Measurements from ENCODE around the gene PRPF39.

Gene PRPF39

GRCh38 chr14:45082420-45082819 is 1.5 kb upstream of the PRPF39 start:
- H3K27me3 ChIP-seq (ENCODE audit: insufficient read depth, low read length), result no peaks in the 10 kb centered on the region
- no peaks in the 10 kb centered on the region for H3K9me3 ChIP-seq (ENCODE audit: insufficient read depth, low read depth, low read length)
- H3K27ac ChIP-seq (ENCODE audit: low read length), result no peak overlapping the region
- no peaks in the 10 kb centered on the region for H3K36me3 ChIP-seq (ENCODE audit: insufficient read depth, low read depth, low read length)
- peaks cover 9% of the 10 kb centered on the region; the same call in 1 of the 2 replicates for H3K4me1 ChIP-seq (ENCODE audit: insufficient read depth, low read length)
- H3K4me3 ChIP-seq (ENCODE audit: low read length), result no peak overlapping the region
- no peak overlapping the region for H3K9ac ChIP-seq (ENCODE audit: low read depth, low read length)

- Histone ChIP-seq H3K4me3 (ENCODE audit: low read length) (peak overlapping the region; percentile 86), H3K9me3 (ENCODE audit: insufficient read depth, low read depth, low read length) (no peaks in the 10 kb centered on the region), H3K36me3 (ENCODE audit: insufficient read depth, low read depth, low read length) (0 out of 2 replicates have a peak, but pooled peaks cover 2% of the 10 kb centered on the region), H3K4me1 (ENCODE audit: insufficient read depth, low read length) (peaks cover 12% of the 10 kb centered on the region; the same call in 1 of the 2 replicates), H3K27me3 (ENCODE audit: insufficient read depth, low read length) (no peaks in the 10 kb centered on the region), H3K27ac (ENCODE audit: low read length) (no peak overlapping the region), H3K9ac (ENCODE audit: low read depth, low read length) (peak overlapping the region; percentile 76; the same call in 1 of the 2 replicates)
Observed at GRCh38 chr14:45083617-45083975, 320 bp upstream of the PRPF39 start.

GRCh38 chr14:45084946-45085346 is 1.0 kb downstream of the PRPF39 start:
- Histone ChIP-seq H3K36me3 (ENCODE audit: insufficient read depth, low read depth, low read length) (0 out of 2 replicates have a peak, but pooled peaks cover 6% of the 10 kb centered on the region), H3K27me3 (ENCODE audit: insufficient read depth, low read length) (no peaks in the 10 kb centered on the region), H3K9ac (ENCODE audit: low read depth, low read length) (peak overlapping the region; percentile 93), H3K4me3 (ENCODE audit: low read length) (peak overlapping the region; percentile 86), H3K4me1 (ENCODE audit: insufficient read depth, low read length) (peaks cover 12% of the 10 kb centered on the region; the same call in 1 of the 2 replicates), H3K27ac (ENCODE audit: low read length) (no peak overlapping the region), H3K9me3 (ENCODE audit: insufficient read depth, low read depth, low read length) (no peaks in the 10 kb centered on the region)

- H3K27ac ChIP-seq (ENCODE audit: low read length), result no peak overlapping the region
- H3K27me3 ChIP-seq (ENCODE audit: insufficient read depth, low read length), result no peaks in the 10 kb centered on the region
- H3K36me3 ChIP-seq (ENCODE audit: insufficient read depth, low read depth, low read length), result peaks cover 6% of the 10 kb centered on the region; the same call in 1 of the 2 replicates
- H3K4me3 ChIP-seq (ENCODE audit: low read length), result no peak overlapping the region
- peaks cover 8% of the 10 kb centered on the region; the same call in 1 of the 2 replicates for H3K4me1 ChIP-seq (ENCODE audit: insufficient read depth, low read length)
- no peaks in the 10 kb centered on the region for H3K9me3 ChIP-seq (ENCODE audit: insufficient read depth, low read depth, low read length)
- no peak overlapping the region for H3K9ac ChIP-seq (ENCODE audit: low read depth, low read length)
Observed at GRCh38 chr14:45089813-45090212, 5.9 kb downstream of the PRPF39 start.

GRCh38 chr14:45091710-45092109 is 7.8 kb downstream of the PRPF39 start:
- peaks cover 24% of the 10 kb centered on the region for H3K36me3 ChIP-seq (ENCODE audit: insufficient read depth, low read depth, low read length)
- no peaks in the 10 kb centered on the region for H3K27me3 ChIP-seq (ENCODE audit: insufficient read depth, low read length)
- H3K9ac ChIP-seq (ENCODE audit: low read depth, low read length), result no peak overlapping the region
- peaks cover 2% of the 10 kb centered on the region; the same call in 1 of the 2 replicates for H3K4me1 ChIP-seq (ENCODE audit: insufficient read depth, low read length)
- no peak overlapping the region for H3K4me3 ChIP-seq (ENCODE audit: low read length)
- no peaks in the 10 kb centered on the region for H3K9me3 ChIP-seq (ENCODE audit: insufficient read depth, low read depth, low read length)
- H3K27ac ChIP-seq (ENCODE audit: low read length), result no peak overlapping the region

- peaks cover 43% of the 10 kb centered on the region for H3K36me3 ChIP-seq (ENCODE audit: insufficient read depth, low read depth, low read length)
- H3K27me3 ChIP-seq (ENCODE audit: insufficient read depth, low read length), result no peaks in the 10 kb centered on the region
- no peak overlapping the region for H3K27ac ChIP-seq (ENCODE audit: low read length)
- H3K9me3 ChIP-seq (ENCODE audit: insufficient read depth, low read depth, low read length), result no peaks in the 10 kb centered on the region
- no peaks in the 10 kb centered on the region for H3K4me1 ChIP-seq (ENCODE audit: insufficient read depth, low read length)
- H3K4me3 ChIP-seq (ENCODE audit: low read length), result no peak overlapping the region
- H3K9ac ChIP-seq (ENCODE audit: low read depth, low read length), result no peak overlapping the region
Observed at GRCh38 chr14:45094275-45094674, 10.4 kb downstream of the PRPF39 start.

- H3K36me3 ChIP-seq (ENCODE audit: insufficient read depth, low read depth, low read length), result peaks cover 52% of the 10 kb centered on the region
- no peaks in the 10 kb centered on the region for H3K4me1 ChIP-seq (ENCODE audit: insufficient read depth, low read length)
- no peak overlapping the region for H3K27ac ChIP-seq (ENCODE audit: low read length)
- no peaks in the 10 kb centered on the region for H3K27me3 ChIP-seq (ENCODE audit: insufficient read depth, low read length)
- no peak overlapping the region for H3K9ac ChIP-seq (ENCODE audit: low read depth, low read length)
- H3K9me3 ChIP-seq (ENCODE audit: insufficient read depth, low read depth, low read length), result no peaks in the 10 kb centered on the region
- no peak overlapping the region for H3K4me3 ChIP-seq (ENCODE audit: low read length)
Observed at GRCh38 chr14:45095143-45095542, 11.2 kb downstream of the PRPF39 start.

- H3K36me3 ChIP-seq (ENCODE audit: insufficient read depth, low read depth, low read length), result peaks cover 63% of the 10 kb centered on the region
- H3K9me3 ChIP-seq (ENCODE audit: insufficient read depth, low read depth, low read length), result no peaks in the 10 kb centered on the region
Observed at GRCh38 chr14:45096218-45096617, 12.3 kb downstream of the PRPF39 start.

GRCh38 chr14:45103806-45104205 is 19.9 kb downstream of the PRPF39 start:
- no peaks in the 10 kb centered on the region; the same call in 1 of the 2 replicates for H3K4me1 ChIP-seq (ENCODE audit: insufficient read depth, low read length)
- H3K4me3 ChIP-seq (ENCODE audit: low read length), result no peak overlapping the region
- no peak overlapping the region for H3K9ac ChIP-seq (ENCODE audit: low read depth, low read length)
- H3K9me3 ChIP-seq (ENCODE audit: insufficient read depth, low read depth, low read length), result no peaks in the 10 kb centered on the region
- H3K27ac ChIP-seq (ENCODE audit: low read length), result no peak overlapping the region
- H3K36me3 ChIP-seq (ENCODE audit: insufficient read depth, low read depth, low read length), result peaks cover 96% of the 10 kb centered on the region
- no peaks in the 10 kb centered on the region for H3K27me3 ChIP-seq (ENCODE audit: insufficient read depth, low read length)

More at GRCh38 chr14:45096218-45096617, 12.3 kb downstream of the PRPF39 start:
- no peaks in the 10 kb centered on the region for H3K27me3 ChIP-seq (ENCODE audit: insufficient read depth, low read length)
- no peak overlapping the region for H3K4me3 ChIP-seq (ENCODE audit: low read length)
- no peak overlapping the region for H3K27ac ChIP-seq (ENCODE audit: low read length)
- H3K4me1 ChIP-seq (ENCODE audit: insufficient read depth, low read length), result no peaks in the 10 kb centered on the region
- H3K9ac ChIP-seq (ENCODE audit: low read depth, low read length), result no peak overlapping the region

GRCh38 chr14:45104561-45104960 is 20.6 kb downstream of the PRPF39 start:
- Histone ChIP-seq H3K9me3 (ENCODE audit: insufficient read depth, low read depth, low read length) (no peaks in the 10 kb centered on the region), H3K9ac (ENCODE audit: low read depth, low read length) (no peak overlapping the region), H3K27ac (ENCODE audit: low read length) (no peak overlapping the region), H3K27me3 (ENCODE audit: insufficient read depth, low read length) (no peaks in the 10 kb centered on the region), H3K36me3 (ENCODE audit: insufficient read depth, low read depth, low read length) (peaks cover 96% of the 10 kb centered on the region), H3K4me1 (ENCODE audit: insufficient read depth, low read length) (no peaks in the 10 kb centered on the region; the same call in 1 of the 2 replicates), H3K4me3 (ENCODE audit: low read length) (no peak overlapping the region)

GRCh38 chr14:45112896-45113781 is 29.2 kb downstream of the PRPF39 start:
- Histone ChIP-seq H3K4me3 (ENCODE audit: low read length) (no peak overlapping the region), H3K36me3 (ENCODE audit: insufficient read depth, low read depth, low read length) (peaks cover 98% of the 10 kb centered on the region), H3K4me1 (ENCODE audit: insufficient read depth, low read length) (no peaks in the 10 kb centered on the region), H3K27ac (ENCODE audit: low read length) (no peak overlapping the region), H3K9me3 (ENCODE audit: insufficient read depth, low read depth, low read length) (no peaks in the 10 kb centered on the region), H3K9ac (ENCODE audit: low read depth, low read length) (no peak overlapping the region), H3K27me3 (ENCODE audit: insufficient read depth, low read length) (no peaks in the 10 kb centered on the region)

GRCh38 chr14:45114327-45114726 is 30.4 kb downstream of the PRPF39 start:
- H3K9me3 ChIP-seq (ENCODE audit: insufficient read depth, low read depth, low read length), result no peaks in the 10 kb centered on the region
- H3K36me3 ChIP-seq (ENCODE audit: insufficient read depth, low read depth, low read length), result peaks cover 98% of the 10 kb centered on the region
- H3K4me3 ChIP-seq (ENCODE audit: low read length), result no peak overlapping the region
- H3K9ac ChIP-seq (ENCODE audit: low read depth, low read length), result no peak overlapping the region
- no peak overlapping the region for H3K27ac ChIP-seq (ENCODE audit: low read length)
- no peaks in the 10 kb centered on the region for H3K27me3 ChIP-seq (ENCODE audit: insufficient read depth, low read length)
- H3K4me1 ChIP-seq (ENCODE audit: insufficient read depth, low read length), result no peaks in the 10 kb centered on the region
